ENCODE measurements around the gene DYNLL2.
A peak's percentile ranks its signal among the peaks of the same experiment; 100 is the strongest.
"Not testable (repeated sequence)": the region's sequence is repeated elsewhere in the genome, so short reads cannot be mapped to it uniquely, and the experiment has no call there.

DYNLL2 gene

DNA sequence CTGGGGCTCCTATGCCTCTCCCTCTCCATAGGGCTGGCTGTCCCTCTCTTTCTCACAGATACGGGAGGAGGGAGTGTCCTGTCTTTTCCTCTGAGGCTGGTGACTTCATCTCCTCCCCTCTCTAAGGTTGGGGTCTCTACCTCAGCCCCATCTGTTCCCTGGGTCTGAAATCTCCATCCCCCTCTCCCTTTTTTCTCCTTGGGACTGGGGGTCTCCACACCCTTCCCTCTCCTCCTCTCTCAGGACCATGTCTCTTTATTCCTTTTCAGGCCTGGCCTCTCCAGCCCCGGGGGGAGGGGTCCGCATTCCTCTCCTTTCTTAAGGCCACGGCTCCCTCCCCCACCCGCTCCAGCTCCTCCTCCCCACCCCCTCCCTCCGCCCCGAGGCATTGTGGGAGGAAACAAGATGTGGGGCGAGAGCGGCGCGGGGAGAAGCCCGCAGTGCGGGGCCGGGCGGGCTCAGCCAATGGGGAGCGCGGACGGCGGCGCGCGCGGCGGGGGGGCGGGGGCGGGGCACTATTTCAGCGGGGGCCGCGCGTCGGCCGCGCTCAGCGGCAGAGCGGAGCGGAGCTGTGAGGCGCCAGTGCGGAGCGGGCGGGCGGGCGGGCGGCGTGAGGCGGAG lies at the start of gene DYNLL2:
Gene DYNLL2, plus strand, starts transcription at position 550 of the 621 bp plus-strand sequence. CDS start 3,672 bp downstream, outside the sequence.
- DNase-seq: peak; percentile 78 to 86

- DNase-seq: no peak
These were observed 43.2 kb upstream of the DYNLL2 start for GRCh38 chr17:58039975-58040374.

GRCh38 chr17:58040386-58040785 lies 42.8 kb upstream of the DYNLL2 start:
- no peak for DNase-seq

DNA sequence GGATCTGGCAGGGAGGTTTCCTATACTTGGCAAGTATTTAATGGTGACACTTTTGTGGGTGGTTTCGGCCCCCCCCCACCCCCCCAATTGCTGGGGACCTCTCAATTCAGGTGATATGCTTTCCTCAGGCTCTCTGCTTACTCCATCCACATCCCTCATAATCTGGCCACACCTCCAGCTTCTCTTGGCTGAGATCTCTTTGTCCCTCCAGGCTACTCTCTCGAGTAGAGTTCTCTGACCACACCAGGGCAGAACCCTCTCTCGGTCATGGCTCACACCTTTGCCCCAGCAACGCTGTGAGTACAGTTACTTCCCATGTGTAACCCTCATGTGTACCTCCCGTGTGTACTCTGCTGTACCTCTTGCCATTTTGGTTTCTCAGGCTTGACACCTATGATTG lies 42.1 kb upstream of the DYNLL2 start:
- DNase-seq: no peak

DNA sequence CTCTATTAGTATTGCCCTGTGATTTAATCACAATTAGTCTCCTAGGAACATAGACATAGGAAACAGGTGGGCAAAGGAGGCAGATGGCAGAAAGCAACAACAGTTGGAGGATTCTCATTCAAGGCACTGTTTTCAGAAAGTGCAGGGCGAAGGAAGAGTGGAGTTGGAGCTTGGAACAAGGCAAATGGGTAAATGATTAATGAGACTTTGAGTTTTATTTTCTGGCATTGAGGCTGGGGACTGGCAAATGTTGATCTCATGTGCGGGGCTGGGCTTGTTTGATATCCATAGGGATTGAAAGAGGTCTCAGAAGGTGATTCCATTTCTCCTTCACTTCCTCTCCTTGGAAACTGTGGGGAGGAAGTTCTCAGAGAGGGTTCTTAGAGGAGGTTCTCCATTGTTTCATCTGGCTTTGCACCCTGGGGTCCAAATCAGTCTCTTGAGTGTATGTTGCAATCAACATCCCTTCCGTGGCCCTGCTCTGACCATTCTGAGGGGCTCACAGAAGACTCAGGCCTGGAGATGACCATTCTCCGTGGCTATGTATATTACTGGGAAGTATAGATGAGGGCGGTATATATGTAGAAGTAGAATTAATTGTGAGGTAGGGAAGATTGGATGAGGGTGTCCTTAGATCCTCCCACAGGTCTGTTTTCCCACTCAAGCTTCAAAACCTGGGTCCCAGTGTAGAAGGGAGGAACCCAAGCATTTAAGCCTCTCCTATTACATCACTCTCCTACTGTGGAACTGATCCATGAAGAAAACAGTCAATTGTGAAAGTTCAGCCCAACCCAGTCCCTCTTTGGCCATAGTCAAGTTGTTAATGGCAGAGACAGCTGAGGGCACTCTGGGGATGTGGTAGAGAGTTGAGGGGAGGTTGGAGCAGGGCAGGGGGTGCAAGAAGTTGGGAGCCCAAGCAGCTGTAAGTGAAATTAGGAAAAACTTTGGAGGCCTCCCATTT lies 39.7 kb upstream of the DYNLL2 start:
- no peak for DNase-seq

- DNase-seq: not testable (repeated sequence)
These were observed 39.0 kb upstream of the DYNLL2 start for GRCh38 chr17:58044256-58044655.

GRCh38 chr17:58046239-58047094 lies 36.8 kb upstream of the DYNLL2 start:
- no peak for DNase-seq

DNA sequence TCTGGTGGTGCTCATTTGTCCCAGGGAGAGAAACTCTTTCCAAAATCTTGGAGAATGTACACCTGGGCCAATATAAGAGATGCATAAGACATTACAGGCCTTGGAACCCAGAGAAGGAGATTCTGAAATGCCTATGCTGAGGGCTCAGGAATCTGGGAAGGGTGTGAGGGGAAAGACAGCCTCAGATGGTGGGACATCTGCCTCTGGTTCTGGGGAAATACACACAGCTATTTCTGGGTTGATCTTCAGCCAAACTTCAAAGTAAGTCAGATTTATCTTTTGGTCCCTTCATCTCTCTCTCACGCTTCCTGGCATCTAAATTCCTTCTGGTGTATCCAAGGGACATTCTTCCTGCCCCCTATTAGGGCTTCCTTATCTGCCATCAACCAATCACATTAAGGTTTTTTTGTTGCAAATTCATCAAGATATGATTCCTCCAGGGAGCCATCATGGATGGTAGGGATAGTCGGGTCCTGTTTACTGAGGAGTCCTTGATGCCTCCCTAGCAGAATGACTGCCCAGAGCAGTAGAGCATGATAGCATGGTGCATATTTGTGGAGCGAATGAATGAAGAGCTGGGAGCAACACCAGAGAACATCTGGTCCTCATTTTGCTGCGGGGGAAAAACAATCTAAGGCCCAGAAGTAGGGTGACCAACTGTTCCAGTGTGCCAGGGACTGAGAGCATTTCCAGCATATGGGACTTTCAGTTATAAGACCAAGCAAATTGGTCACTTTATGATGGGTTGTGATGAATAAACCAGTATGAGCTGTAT lies 35.7 kb upstream of the DYNLL2 start:
- DNase-seq: no peak

GRCh38 chr17:58049533-58049932 lies 33.7 kb upstream of the DYNLL2 start:
- no peak for DNase-seq

DNA sequence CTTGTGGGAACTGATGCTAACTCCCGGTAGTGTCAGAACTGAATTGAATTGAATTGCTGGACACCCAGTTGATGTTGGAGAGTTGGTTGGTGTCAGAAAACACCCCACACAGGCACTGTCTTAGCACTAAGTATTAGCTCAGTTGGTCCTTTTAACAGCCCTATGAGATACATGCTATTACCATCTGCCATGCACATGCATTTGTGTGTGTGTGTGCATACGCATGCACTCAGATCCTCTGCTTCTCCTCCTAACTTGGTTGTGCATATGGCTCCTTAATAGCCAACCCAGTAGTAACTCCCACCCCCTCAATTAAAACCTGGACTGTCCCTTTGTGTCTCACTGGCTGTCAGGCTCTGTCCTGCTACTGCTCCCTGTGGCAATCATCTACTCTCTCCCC lies 32.3 kb upstream of the DYNLL2 start:
- no peak for DNase-seq

GRCh38 chr17:58051468-58051867 lies 31.8 kb upstream of the DYNLL2 start:
- no peak for DNase-seq

DNA sequence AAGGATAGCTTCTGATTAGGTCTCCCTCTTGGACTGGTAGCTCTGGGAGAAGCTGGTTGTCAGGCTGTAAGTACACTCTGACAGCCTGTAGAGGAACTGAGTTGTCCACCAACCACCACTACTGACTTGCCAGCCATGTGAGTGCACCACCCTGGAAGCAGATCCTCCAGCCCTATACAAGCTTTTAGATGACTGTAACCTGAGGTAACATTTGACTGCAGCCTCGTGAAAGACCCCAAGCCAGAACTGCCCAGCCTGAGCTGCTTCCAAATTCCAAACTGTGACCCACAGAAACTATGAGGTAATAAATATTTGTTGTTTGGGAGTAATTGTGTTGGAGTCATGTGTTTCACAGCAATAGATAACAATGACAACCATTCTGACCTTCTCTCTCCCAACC lies 30.8 kb upstream of the DYNLL2 start:
- DNase-seq: no peak

DNA sequence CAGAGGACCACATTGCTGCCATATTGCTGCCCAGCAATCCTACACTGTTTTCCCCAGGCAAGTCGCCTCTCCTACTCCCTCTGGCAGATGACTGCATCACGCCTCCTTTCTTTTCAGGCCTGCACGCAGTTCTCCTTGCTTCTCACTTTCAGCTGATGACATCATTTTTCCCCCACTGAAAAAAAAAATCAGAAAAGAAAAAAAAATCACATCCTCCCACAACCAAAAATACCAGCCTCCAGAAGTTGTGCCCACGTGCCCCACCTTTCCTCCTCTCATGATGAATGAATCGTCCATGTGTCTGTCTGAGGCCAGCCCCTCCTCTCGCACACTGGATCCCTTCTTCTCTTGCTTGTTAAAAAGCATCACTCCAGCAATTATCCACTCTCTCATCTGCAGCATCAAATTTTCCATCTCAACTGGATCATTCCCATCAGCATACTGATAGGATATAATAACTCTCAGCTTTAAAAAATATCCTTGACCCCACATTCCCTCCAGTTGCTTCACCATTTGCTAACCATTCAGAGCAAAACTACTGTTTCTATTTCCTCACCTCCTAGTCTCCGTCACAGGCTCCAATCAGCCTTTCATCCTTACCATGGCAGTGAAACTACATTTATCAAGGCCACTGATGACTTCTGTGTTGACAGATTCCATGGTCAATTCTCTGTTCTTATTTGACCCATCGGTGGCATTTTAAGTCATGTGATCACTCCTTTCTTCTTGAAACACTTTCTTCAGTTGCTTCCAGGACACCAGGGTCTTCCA lies 30.1 kb upstream of the DYNLL2 start:
- DNase-seq: no peak

- DNase-seq: no peak
These were observed 28.6 kb upstream of the DYNLL2 start for GRCh38 chr17:58054641-58055040.

DNA sequence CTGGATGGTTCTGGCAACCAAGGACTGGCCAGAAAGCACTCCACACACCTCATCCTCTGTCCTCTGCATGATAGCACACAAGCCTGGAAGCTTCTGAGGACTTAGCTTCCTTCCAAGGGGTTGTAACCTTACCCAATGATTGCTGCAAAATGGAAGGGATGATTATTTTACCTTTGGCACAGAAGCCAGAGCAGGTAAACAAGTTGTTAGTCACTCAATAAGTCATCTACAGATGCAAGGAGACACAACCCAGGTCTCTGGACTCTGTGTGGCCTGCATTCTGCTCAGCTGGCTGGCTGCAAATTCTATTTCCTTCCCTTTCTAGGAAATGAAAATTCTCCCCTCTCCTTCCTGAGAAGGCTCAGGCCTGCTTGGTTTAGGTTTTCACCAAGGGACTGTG lies 26.7 kb upstream of the DYNLL2 start:
- DNase-seq: no peak

- DNase-seq: no peak
These were observed 24.1 kb upstream of the DYNLL2 start for GRCh38 chr17:58059141-58059540.

GRCh38 chr17:58060596-58061191 lies 22.5 kb upstream of the DYNLL2 start:
- DNase-seq: no peak

DNA sequence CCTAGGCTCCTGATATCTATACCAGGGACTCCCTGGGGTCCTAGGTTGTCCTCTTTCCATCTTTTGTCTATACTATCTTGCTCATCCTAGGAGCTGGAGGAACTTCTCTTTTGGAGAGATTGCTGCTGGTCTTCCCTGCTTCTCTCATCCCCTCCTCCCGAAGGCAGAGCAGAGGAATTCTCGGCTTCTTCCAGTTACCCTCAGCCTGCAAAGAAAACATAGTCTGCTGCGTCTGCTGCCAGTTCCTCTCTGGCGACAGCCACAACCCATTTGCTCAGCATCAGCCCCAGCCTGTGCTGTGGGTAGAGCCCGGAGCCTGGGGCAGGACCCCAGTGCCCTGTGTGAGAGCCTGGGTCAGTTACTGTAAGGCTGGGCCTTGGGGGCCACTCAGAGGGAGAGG lies 21.5 kb upstream of the DYNLL2 start:
- no peak for DNase-seq

DNA sequence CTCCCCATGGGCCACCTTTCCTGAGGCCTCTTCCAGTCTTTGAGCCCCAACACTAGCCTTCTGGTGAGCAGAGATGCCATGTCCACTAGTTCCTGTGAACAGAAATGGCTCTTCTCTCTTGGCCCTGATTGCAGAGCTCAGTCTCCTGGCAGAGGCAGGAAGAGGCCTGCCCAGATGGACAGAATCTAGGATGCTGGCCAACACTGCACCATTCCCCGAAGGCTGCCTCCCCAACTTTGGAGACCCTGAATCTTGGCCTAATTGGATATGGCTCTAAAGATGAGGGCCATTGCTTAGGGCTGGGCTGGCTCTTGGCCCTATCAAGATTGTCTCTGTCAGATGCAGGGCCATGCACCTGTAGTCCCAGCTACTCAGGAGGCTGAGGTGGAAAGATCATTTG lies 18.0 kb upstream of the DYNLL2 start:
- no peak for DNase-seq

- DNase-seq: no peak
These were observed 16.8 kb upstream of the DYNLL2 start for GRCh38 chr17:58066401-58066800.

- no peak for DNase-seq
These were observed 10.4 kb upstream of the DYNLL2 start for GRCh38 chr17:58072862-58073261.
